Liver (tissue), 3 donors: ENCODE results near the gene DCAF16.

Experiments used
- JUND ChIP-seq, 2 donors: IDR thresholded peaks; 2 replicates each; pipeline ENCODE4 v1.6.1; 2016; ENCODE audit warnings: antibody characterized with exemption in 2 of 2
- NR2F2 ChIP-seq: IDR thresholded peaks from 2 replicates; pipeline ENCODE4 v1.6.1; 2016; ENCODE audit warnings: antibody characterized with exemption
- SP1 ChIP-seq: IDR thresholded peaks from 2 replicates; pipeline ENCODE4 v1.6.1; 2018; ENCODE audit warnings: antibody characterized with exemption, mild to moderate bottlenecking
- TAF1 ChIP-seq: conservative IDR thresholded peaks from 2 replicates; pipeline ENCODE4 v1.6.1; 2016; ENCODE audit warnings: antibody characterized with exemption, mild to moderate bottlenecking
- TF ChIP-seq, protein P1 (sequence below): IDR thresholded peaks from 2 replicates; pipeline ENCODE4 v1.6.1; 2016; ENCODE audit warnings: antibody characterized with exemption
- TF ChIP-seq, protein P2 (sequence below): fragments of 150-350 bp; IDR thresholded peaks from 2 replicates; pipeline ENCODE4 v1.5.1; 2017; ENCODE audit warnings: improper control_type of control experiment, low read depth, low read length; ENCODE audit not compliant: missing input control
- TF ChIP-seq, protein P3 (sequence below): IDR thresholded peaks from 2 replicates; pipeline ENCODE4 v1.6.1; 2016; ENCODE audit warnings: antibody characterized with exemption, mild to moderate bottlenecking
- TF ChIP-seq, protein P4 (sequence below): IDR thresholded peaks from 2 replicates; pipeline ENCODE4 v1.6.1; 2016; ENCODE audit warnings: antibody characterized with exemption
- donor health status: healthy.
- donor health status: healthy.

DNA sequence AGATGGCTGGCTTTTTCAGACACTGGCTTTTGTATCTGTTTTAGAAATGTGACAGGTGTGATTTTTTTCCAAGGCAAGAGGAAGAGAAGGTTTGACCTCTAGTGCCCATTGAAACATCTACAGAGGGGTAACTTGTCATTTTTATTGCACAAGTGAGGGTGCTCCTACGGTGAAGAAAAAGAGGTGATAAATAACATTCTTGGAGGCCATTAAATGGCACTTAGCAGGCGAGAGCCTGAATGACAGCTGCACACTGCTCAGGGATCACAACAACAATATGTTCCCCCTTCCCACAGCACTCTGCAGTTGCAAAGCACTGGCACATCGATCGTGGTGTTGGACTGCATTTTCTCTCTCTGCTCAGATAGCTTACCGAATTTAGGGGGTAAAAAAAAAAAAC, 52.1 kb downstream of the DCAF16 start:
- TF ChIP-seq, protein P1, sequence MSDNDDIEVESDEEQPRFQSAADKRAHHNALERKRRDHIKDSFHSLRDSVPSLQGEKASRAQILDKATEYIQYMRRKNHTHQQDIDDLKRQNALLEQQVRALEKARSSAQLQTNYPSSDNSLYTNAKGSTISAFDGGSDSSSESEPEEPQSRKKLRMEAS, result no peak
- TF ChIP-seq, protein P2, sequence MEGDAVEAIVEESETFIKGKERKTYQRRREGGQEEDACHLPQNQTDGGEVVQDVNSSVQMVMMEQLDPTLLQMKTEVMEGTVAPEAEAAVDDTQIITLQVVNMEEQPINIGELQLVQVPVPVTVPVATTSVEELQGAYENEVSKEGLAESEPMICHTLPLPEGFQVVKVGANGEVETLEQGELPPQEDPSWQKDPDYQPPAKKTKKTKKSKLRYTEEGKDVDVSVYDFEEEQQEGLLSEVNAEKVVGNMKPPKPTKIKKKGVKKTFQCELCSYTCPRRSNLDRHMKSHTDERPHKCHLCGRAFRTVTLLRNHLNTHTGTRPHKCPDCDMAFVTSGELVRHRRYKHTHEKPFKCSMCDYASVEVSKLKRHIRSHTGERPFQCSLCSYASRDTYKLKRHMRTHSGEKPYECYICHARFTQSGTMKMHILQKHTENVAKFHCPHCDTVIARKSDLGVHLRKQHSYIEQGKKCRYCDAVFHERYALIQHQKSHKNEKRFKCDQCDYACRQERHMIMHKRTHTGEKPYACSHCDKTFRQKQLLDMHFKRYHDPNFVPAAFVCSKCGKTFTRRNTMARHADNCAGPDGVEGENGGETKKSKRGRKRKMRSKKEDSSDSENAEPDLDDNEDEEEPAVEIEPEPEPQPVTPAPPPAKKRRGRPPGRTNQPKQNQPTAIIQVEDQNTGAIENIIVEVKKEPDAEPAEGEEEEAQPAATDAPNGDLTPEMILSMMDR, result no peak
- TF ChIP-seq, protein P3, sequence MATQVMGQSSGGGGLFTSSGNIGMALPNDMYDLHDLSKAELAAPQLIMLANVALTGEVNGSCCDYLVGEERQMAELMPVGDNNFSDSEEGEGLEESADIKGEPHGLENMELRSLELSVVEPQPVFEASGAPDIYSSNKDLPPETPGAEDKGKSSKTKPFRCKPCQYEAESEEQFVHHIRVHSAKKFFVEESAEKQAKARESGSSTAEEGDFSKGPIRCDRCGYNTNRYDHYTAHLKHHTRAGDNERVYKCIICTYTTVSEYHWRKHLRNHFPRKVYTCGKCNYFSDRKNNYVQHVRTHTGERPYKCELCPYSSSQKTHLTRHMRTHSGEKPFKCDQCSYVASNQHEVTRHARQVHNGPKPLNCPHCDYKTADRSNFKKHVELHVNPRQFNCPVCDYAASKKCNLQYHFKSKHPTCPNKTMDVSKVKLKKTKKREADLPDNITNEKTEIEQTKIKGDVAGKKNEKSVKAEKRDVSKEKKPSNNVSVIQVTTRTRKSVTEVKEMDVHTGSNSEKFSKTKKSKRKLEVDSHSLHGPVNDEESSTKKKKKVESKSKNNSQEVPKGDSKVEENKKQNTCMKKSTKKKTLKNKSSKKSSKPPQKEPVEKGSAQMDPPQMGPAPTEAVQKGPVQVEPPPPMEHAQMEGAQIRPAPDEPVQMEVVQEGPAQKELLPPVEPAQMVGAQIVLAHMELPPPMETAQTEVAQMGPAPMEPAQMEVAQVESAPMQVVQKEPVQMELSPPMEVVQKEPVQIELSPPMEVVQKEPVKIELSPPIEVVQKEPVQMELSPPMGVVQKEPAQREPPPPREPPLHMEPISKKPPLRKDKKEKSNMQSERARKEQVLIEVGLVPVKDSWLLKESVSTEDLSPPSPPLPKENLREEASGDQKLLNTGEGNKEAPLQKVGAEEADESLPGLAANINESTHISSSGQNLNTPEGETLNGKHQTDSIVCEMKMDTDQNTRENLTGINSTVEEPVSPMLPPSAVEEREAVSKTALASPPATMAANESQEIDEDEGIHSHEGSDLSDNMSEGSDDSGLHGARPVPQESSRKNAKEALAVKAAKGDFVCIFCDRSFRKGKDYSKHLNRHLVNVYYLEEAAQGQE, result no peak
- TF ChIP-seq SP1 (no peak), NR2F2 (no peak), JUND (IDR thresholded peaks at IDR 0.05) (no peak), TAF1 (no peak)
- TF ChIP-seq, protein P4, sequence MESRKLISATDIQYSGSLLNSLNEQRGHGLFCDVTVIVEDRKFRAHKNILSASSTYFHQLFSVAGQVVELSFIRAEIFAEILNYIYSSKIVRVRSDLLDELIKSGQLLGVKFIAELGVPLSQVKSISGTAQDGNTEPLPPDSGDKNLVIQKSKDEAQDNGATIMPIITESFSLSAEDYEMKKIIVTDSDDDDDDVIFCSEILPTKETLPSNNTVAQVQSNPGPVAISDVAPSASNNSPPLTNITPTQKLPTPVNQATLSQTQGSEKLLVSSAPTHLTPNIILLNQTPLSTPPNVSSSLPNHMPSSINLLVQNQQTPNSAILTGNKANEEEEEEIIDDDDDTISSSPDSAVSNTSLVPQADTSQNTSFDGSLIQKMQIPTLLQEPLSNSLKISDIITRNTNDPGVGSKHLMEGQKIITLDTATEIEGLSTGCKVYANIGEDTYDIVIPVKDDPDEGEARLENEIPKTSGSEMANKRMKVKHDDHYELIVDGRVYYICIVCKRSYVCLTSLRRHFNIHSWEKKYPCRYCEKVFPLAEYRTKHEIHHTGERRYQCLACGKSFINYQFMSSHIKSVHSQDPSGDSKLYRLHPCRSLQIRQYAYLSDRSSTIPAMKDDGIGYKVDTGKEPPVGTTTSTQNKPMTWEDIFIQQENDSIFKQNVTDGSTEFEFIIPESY, result no peak
